Measurements from ENCODE around the gene ADAM10. TPM values are rescaled to one million over a fixed set of nuclear protein-coding genes. Genes with fewer than 3 reads are reported as not detected.

The ADAM10 gene
- total RNA-seq, 1 donor from 2014 or later = 44.6 TPM

- intact Hi-C loops (cut with DNase I) = no loop called here
- Histone ChIP-seq H3K9me3 (no peaks in the 10 kb centered on the region), H3K27ac (no peak overlapping the region), H3K4me3 (no peak overlapping the region), H3K27me3 (no peaks in the 10 kb centered on the region), H3K36me3 (peaks cover 4 to 14% of the 10 kb centered on the region in 2 donors), H3K4me1 (no peaks in the 10 kb centered on the region)
- no peak for DNase-seq (ENCODE audit: low spot score in 2 of 2)
- TF ChIP-seq, protein P1, sequence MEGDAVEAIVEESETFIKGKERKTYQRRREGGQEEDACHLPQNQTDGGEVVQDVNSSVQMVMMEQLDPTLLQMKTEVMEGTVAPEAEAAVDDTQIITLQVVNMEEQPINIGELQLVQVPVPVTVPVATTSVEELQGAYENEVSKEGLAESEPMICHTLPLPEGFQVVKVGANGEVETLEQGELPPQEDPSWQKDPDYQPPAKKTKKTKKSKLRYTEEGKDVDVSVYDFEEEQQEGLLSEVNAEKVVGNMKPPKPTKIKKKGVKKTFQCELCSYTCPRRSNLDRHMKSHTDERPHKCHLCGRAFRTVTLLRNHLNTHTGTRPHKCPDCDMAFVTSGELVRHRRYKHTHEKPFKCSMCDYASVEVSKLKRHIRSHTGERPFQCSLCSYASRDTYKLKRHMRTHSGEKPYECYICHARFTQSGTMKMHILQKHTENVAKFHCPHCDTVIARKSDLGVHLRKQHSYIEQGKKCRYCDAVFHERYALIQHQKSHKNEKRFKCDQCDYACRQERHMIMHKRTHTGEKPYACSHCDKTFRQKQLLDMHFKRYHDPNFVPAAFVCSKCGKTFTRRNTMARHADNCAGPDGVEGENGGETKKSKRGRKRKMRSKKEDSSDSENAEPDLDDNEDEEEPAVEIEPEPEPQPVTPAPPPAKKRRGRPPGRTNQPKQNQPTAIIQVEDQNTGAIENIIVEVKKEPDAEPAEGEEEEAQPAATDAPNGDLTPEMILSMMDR (IDR thresholded peaks at IDR 0.05) = no peak
Observed at GRCh38 chr15:58593870-58594269, 155.6 kb downstream of the ADAM10 start.

GRCh38 chr15:58590926-58591325 lies 158.6 kb downstream of the ADAM10 start:
- Histone ChIP-seq H3K9me3 (no peaks in the 10 kb centered on the region), H3K36me3 (no peaks in the 10 kb centered on the region), H3K27ac (no peak overlapping the region), H3K27me3 (no peaks in the 10 kb centered on the region), H3K4me3 (no peak overlapping the region), H3K4me1 (no peaks in the 10 kb centered on the region)
- intact Hi-C loops (cut with DNase I) = no loop called here
- DNase-seq (ENCODE audit: low spot score in 2 of 2) = no peak
- TF ChIP-seq, protein P1 (IDR thresholded peaks at IDR 0.05) = no peak

DNA sequence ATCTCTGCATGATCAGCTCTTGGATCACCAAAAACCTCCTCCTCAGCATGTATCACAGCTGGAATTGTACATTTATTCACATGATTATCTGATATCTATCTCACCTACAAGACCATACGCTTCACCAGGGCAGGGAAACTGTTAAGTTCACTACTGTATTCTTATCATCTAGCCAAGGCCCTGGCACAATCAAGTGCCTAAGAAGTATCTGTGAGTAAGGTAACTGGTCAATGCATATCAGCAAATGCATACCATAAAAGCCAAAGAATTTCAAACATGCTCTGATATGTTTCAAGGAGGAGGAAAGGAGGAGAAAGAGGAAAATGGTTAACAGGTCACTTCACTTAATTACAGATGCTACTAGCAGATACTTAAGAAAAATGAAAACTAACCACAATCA lies 159.3 kb downstream of the ADAM10 start:
- Histone ChIP-seq H3K9me3 (no peaks in the 10 kb centered on the region), H3K27me3 (no peaks in the 10 kb centered on the region), H3K27ac (no peak overlapping the region), H3K36me3 (no peaks in the 10 kb centered on the region), H3K4me1 (no peaks in the 10 kb centered on the region), H3K4me3 (no peak overlapping the region)
- no peak for DNase-seq (ENCODE audit: low spot score in 2 of 2)
- intact Hi-C loops (cut with DNase I) = no loop called here
- TF ChIP-seq, protein P1 (IDR thresholded peaks at IDR 0.05) = no peak

DNA sequence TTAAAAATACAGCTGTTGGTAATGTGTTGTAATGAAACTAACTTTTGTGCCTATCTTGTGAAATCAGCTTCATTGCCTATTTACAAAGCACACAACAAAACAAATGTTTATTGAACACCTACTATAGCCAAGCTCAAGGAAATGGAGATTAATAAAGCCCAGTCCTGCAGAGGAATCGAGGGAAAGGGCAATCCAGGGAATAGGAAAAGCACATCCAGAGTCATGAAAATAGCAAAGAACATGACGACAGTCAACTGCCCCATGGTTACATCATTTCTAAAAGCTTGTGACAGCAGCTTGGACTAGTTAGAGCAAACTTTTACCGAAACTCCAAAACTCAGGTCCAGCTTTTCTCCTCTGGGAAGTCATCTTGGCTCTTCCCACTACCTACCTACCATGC lies 160.5 kb downstream of the ADAM10 start:
- no peak overlapping the region for H3K27ac ChIP-seq
- H3K4me3 ChIP-seq = no peak overlapping the region
- DNase-seq (ENCODE audit: low spot score in 2 of 2) = no peak
- intact Hi-C loops (cut with DNase I) = no loop called here
- H3K36me3 ChIP-seq = no peaks in the 10 kb centered on the region
- no peaks in the 10 kb centered on the region for H3K4me1 ChIP-seq
- TF ChIP-seq, protein P1 (IDR thresholded peaks at IDR 0.05) = no peak
- H3K9me3 ChIP-seq = no peaks in the 10 kb centered on the region
- no peaks in the 10 kb centered on the region for H3K27me3 ChIP-seq

DNA sequence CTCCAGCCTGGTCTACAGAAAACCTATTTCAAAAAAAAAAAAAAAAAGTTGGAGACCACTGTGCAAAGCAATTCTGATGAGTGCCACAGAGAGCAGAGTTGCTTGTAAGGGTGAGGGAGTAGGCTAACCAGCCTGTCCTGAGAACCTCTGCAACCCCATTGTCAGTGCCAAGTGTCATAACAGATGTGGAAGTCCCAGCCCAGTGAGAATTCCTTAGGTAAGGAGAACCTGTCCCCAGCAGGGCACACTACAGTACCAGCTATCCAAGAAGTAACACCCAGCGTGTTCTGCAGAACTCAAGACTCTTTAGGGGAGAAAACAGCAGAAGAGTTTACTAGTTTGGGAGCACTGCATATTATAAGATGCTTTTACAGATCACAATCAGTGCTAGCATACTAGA lies 161.4 kb downstream of the ADAM10 start:
- Histone ChIP-seq H3K4me1 (no peaks in the 10 kb centered on the region), H3K27ac (no peak overlapping the region), H3K9me3 (no peaks in the 10 kb centered on the region), H3K27me3 (no peaks in the 10 kb centered on the region), H3K4me3 (no peak overlapping the region), H3K36me3 (no peaks in the 10 kb centered on the region)
- no peak for DNase-seq (ENCODE audit: low spot score in 2 of 2)
- intact Hi-C loops (cut with DNase I) = no loop called here
- TF ChIP-seq, protein P1 (IDR thresholded peaks at IDR 0.05) = no peak

DNA sequence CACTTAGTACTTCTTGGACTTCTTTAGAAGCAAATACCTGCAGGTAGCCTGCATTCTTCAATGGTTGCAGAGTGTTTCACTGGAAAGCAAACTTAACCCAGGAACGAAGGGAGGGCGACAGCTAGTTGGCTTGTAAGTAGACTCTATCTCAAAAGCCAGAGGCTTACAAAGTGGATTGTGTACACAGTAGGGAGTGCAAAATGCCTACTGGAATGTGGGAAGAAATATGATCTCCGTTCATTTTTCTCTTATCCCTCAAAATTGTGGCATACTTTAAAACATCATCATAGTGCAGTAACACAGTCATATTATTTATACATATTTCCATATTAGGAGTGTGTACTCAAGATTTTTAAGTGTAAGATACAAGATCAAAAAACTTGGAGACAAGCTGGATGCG lies 162.0 kb downstream of the ADAM10 start:
- no peaks in the 10 kb centered on the region for H3K4me1 ChIP-seq
- no peaks in the 10 kb centered on the region for H3K9me3 ChIP-seq
- no peaks in the 10 kb centered on the region for H3K27me3 ChIP-seq
- no peak overlapping the region for H3K4me3 ChIP-seq
- no peak for DNase-seq (ENCODE audit: low spot score in 2 of 2)
- intact Hi-C loops (cut with DNase I) = no loop called here
- TF ChIP-seq, protein P1 (IDR thresholded peaks at IDR 0.05) = no peak
- H3K27ac ChIP-seq = no peak overlapping the region
- H3K36me3 ChIP-seq = no peaks in the 10 kb centered on the region
